NCI-H128 (cell line): ENCODE measurements around the gene SEMA5A.

Experiments
- DNase-seq: peaks from one replicate; lab custom pipeline; 2025; ENCODE audit not compliant: unreplicated experiment; lab: John Stamatoyannopoulos, UW

SEMA5A gene

GRCh38 chr5:9342161-9342787 lies 203.6 kb downstream of the SEMA5A start:
- no peak for DNase-seq

- no peak for DNase-seq
Observed at GRCh38 chr5:9340085-9340484, 205.8 kb downstream of the SEMA5A start.

- DNase-seq: no peak
Observed at GRCh38 chr5:9339206-9339818, 206.6 kb downstream of the SEMA5A start.

- DNase-seq: no peak
Observed at GRCh38 chr5:9338796-9339195, 207.1 kb downstream of the SEMA5A start.

GRCh38 chr5:9337928-9338595 lies 207.8 kb downstream of the SEMA5A start:
- DNase-seq: no peak

GRCh38 chr5:9335754-9336495 lies 209.9 kb downstream of the SEMA5A start:
- DNase-seq: no peak

GRCh38 chr5:9335269-9335668 lies 210.6 kb downstream of the SEMA5A start:
- no peak for DNase-seq

GRCh38 chr5:9332026-9332425 lies 213.8 kb downstream of the SEMA5A start:
- DNase-seq: no peak

- DNase-seq: no peak
Observed at GRCh38 chr5:9331372-9331771, 214.5 kb downstream of the SEMA5A start.

- DNase-seq: no peak
Observed at GRCh38 chr5:9329125-9329524, 216.8 kb downstream of the SEMA5A start.

- no peak for DNase-seq
Observed at GRCh38 chr5:9325549-9325948, 220.3 kb downstream of the SEMA5A start.

- DNase-seq: no peak
Observed at GRCh38 chr5:9324348-9325077, 221.4 kb downstream of the SEMA5A start.

GRCh38 chr5:9320652-9321051 lies 225.2 kb downstream of the SEMA5A start:
- no peak for DNase-seq

- DNase-seq: no peak
Observed at GRCh38 chr5:9318031-9318430, 227.8 kb downstream of the SEMA5A start.

- DNase-seq: no peak
Observed at GRCh38 chr5:9316733-9317132, 229.1 kb downstream of the SEMA5A start.

GRCh38 chr5:9316041-9316440 lies 229.8 kb downstream of the SEMA5A start:
- DNase-seq: no peak

- DNase-seq: no peak
Observed at GRCh38 chr5:9314558-9314957, 231.3 kb downstream of the SEMA5A start.

- no peak for DNase-seq
Observed at GRCh38 chr5:9313751-9314150, 232.1 kb downstream of the SEMA5A start.

GRCh38 chr5:9307150-9307549 lies 238.7 kb downstream of the SEMA5A start:
- no peak for DNase-seq

- no peak for DNase-seq
Observed at GRCh38 chr5:9302218-9302617, 243.7 kb downstream of the SEMA5A start.

- no peak for DNase-seq
Observed at GRCh38 chr5:9301200-9301599, 244.7 kb downstream of the SEMA5A start.
